NCI-H1436 treated with DMSO at 0.1 percent for 48 hours (cell line): Measurements from ENCODE around the gene CIB2.

Experiments
- DNase-seq: peaks from one replicate; lab custom pipeline; 2025; lab: John Stamatoyannopoulos, UW

CIB2 gene

GRCh38 chr15:78065973-78066946 lies 65.0 kb downstream of the CIB2 start:
- DNase-seq: no peak

GRCh38 chr15:78065284-78065872 lies 65.9 kb downstream of the CIB2 start:
- DNase-seq: no peak

- DNase-seq: no peak
Observed at GRCh38 chr15:78064544-78064943, 66.7 kb downstream of the CIB2 start.

GRCh38 chr15:78063970-78064385 lies 67.3 kb downstream of the CIB2 start:
- DNase-seq: no peak

GRCh38 chr15:78063217-78063616 lies 68.0 kb downstream of the CIB2 start:
- DNase-seq: no peak

GRCh38 chr15:78061963-78062427 lies 69.2 kb downstream of the CIB2 start:
- no peak for DNase-seq

- DNase-seq: no peak
Observed at GRCh38 chr15:78060232-78060631, 71.0 kb downstream of the CIB2 start.

GRCh38 chr15:78059110-78059839 lies 72.0 kb downstream of the CIB2 start:
- no peak for DNase-seq

GRCh38 chr15:78058401-78058935 lies 72.8 kb downstream of the CIB2 start:
- no peak for DNase-seq

GRCh38 chr15:78057803-78058202 lies 73.4 kb downstream of the CIB2 start:
- no peak for DNase-seq

- DNase-seq: no peak
Observed at GRCh38 chr15:78056714-78057269, 74.5 kb downstream of the CIB2 start.

- DNase-seq: no peak
Observed at GRCh38 chr15:78055919-78056713, 75.1 kb downstream of the CIB2 start.

- DNase-seq: no peak
Observed at GRCh38 chr15:78054966-78055365, 76.3 kb downstream of the CIB2 start.
